H1 (cell line): Measurements from ENCODE around the gene AIRE. TPM values are rescaled to one million over a fixed set of nuclear protein-coding genes. Genes with fewer than 3 reads are reported as not detected.
A peak's percentile ranks its signal among the peaks of the same experiment; 100 is the strongest.

Experiments used
- CTCF ChIA-PET: fragments of 300-600 bp; sonication (Branson Sonifier 250); formaldehyde crosslinking; loops from one replicate; lab custom pipeline; 2021; ENCODE audit not compliant: partially characterized antibody; lab: Charles Lee
- POLR2A ChIA-PET: fragments of 300-600 bp; sonication (Branson Sonifier 250); formaldehyde crosslinking; loops from one replicate; lab custom pipeline; 2021; ENCODE audit warnings: inconsistent platforms; ENCODE audit not compliant: partially characterized antibody; lab: Charles Lee
- DNase-seq, 2 experiments: peaks; one replicate each; pipeline versions ENCODE4 v3.0.0 to v3.0.0-alpha.2; 2010 to 2022; ENCODE audit warnings: low spot score in 2 of 2, low read depth in 1 of 2, mixed read lengths in 1 of 2
- FAIRE-seq: peaks from 2 replicates; lab custom pipeline; 2011; peaks lifted over from hg19 to GRCh38; lab: Jason Lieb, UNC
- H2AFZ ChIP-seq: 2 replicates; pipeline ENCODE4 v1.8.1; 2012; ENCODE audit warnings: low read length, inconsistent platforms
- H2AK5ac ChIP-seq: 2 replicates; pipeline ENCODE4 v1.6.1; 2013; ENCODE audit warnings: low read depth, low read length
- H2BK120ac ChIP-seq: replicated peaks from 2 replicates; pipeline ENCODE3; 2013; ENCODE audit warnings: low read depth, low read length, inconsistent platforms
- H2BK12ac ChIP-seq: 2 replicates; pipeline ENCODE4 v1.6.1; 2013; ENCODE audit warnings: low read depth, low read length
- H2BK15ac ChIP-seq: 2 replicates; pipeline ENCODE4 v1.6.1; 2013; ENCODE audit warnings: low read length
- H2BK20ac ChIP-seq: 2 replicates; pipeline ENCODE4 v1.6.1; 2013; ENCODE audit warnings: low read length
- H2BK5ac ChIP-seq: 2 replicates; pipeline ENCODE4 v1.6.1; 2013; ENCODE audit warnings: low read depth, low read length
- H3K14ac ChIP-seq: 2 replicates; pipeline ENCODE4 v1.6.1; 2013; ENCODE audit warnings: inconsistent platforms; ENCODE audit not compliant: insufficient read length
- H3K18ac ChIP-seq: 2 replicates; pipeline ENCODE4 v1.6.1; 2013; ENCODE audit warnings: low read length; ENCODE audit errors: extremely low read depth
- H3K23ac ChIP-seq: 2 replicates; pipeline ENCODE4 v1.6.1; 2013; ENCODE audit warnings: inconsistent platforms; ENCODE audit not compliant: insufficient read length
- H3K23me2 ChIP-seq: 2 replicates; pipeline ENCODE4 v1.6.1; 2013; ENCODE audit warnings: low read depth, low read length
- H3K27ac ChIP-seq: 2 replicates; pipeline ENCODE4 v1.6.1; 2011; ENCODE audit warnings: low read depth, low read length, inconsistent platforms
- H3K27me3 ChIP-seq, 4 experiments: replicated peaks in 1 of 4; 1 replicate in 1 of 4; 2 replicates in 3 of 4; pipeline versions ENCODE4 v1.6.1 to v1.8.1; 2011 to 2013; ENCODE audit warnings: low read length in 3 of 4, mild to moderate bottlenecking in 3 of 4, inconsistent platforms in 2 of 4, mixed read lengths in 2 of 4, moderate library complexity in 1 of 4; ENCODE audit not compliant: control insufficient read depth in 3 of 4, insufficient read depth in 3 of 4; ENCODE audit errors: extremely low read depth in 1 of 4
- H3K36me3 ChIP-seq, 4 experiments: 2 replicates each; pipeline versions ENCODE4 v1.6.1 to v1.8.1; 2011 to 2013; ENCODE audit warnings: mild to moderate bottlenecking in 4 of 4, low read length in 3 of 4, moderate library complexity in 2 of 4, control low read depth in 1 of 4, inconsistent platforms in 1 of 4; ENCODE audit not compliant: insufficient read depth in 4 of 4, control insufficient read depth in 2 of 4
- H3K4ac ChIP-seq: replicated peaks from 2 replicates; pipeline ENCODE3; 2013; ENCODE audit warnings: low read length, low read depth, mixed read lengths, inconsistent platforms; ENCODE audit not compliant: insufficient read length
- H3K4me1 ChIP-seq, 4 experiments: replicated peaks in 1 of 4; 1 replicate in 1 of 4; 2 replicates in 3 of 4; pipeline versions ENCODE4 v1.6.1 to v1.8.1; 2011 to 2013; ENCODE audit warnings: low read length in 3 of 4, inconsistent platforms in 2 of 4, mixed read lengths in 1 of 4; ENCODE audit not compliant: insufficient read depth in 4 of 4, control insufficient read depth in 3 of 4
- H3K4me2 ChIP-seq, 2 experiments: 2 replicates each; pipeline versions ENCODE4 v1.6.1 to v1.8.1; 2011 to 2013; ENCODE audit warnings: low read depth in 2 of 2, low read length in 2 of 2, control low read depth in 1 of 2, inconsistent platforms in 1 of 2, mild to moderate bottlenecking in 1 of 2; ENCODE audit not compliant: insufficient read depth in 1 of 2
- H3K4me3 ChIP-seq, 4 experiments: fragments of 200-600, 300-600 bp in 1 of 4; sonication (generic), shearing (Covaris generic), sonication (Bioruptor Twin) in 1 of 4; 2 replicates each; pipeline versions ENCODE4 v1.5.1 to v1.8.1; 2011 to 2016; ENCODE audit warnings: low read length in 4 of 4, low read depth in 3 of 4, control low read depth in 2 of 4, inconsistent platforms in 2 of 4, mild to moderate bottlenecking in 2 of 4, mixed read lengths in 1 of 4, moderate library complexity in 1 of 4; ENCODE audit not compliant: insufficient read depth in 2 of 4; ENCODE audit errors: extremely low read depth in 1 of 4
- H3K56ac ChIP-seq: replicated peaks from 2 replicates; pipeline ENCODE3; 2013; ENCODE audit warnings: low read depth, mild to moderate bottlenecking, mixed read lengths, low read length, inconsistent platforms; ENCODE audit not compliant: insufficient read length
- H3K79me1 ChIP-seq: 2 replicates; pipeline ENCODE4 v1.6.1; 2013; ENCODE audit warnings: low read depth, low read length, control low read depth
- H3K79me2 ChIP-seq, 2 experiments: 2 replicates each; pipeline versions ENCODE4 v1.6.1 to v1.8.1; 2012 to 2013; ENCODE audit warnings: low read length in 2 of 2, mild to moderate bottlenecking in 2 of 2, inconsistent platforms in 1 of 2; ENCODE audit not compliant: insufficient read depth in 2 of 2, control insufficient read depth in 1 of 2
- H3K9ac ChIP-seq, 4 experiments: replicated peaks in 1 of 4; 1 replicate in 1 of 4; 2 replicates in 3 of 4; pipeline versions ENCODE4 v1.6.1 to v1.8.1; 2011 to 2013; ENCODE audit warnings: low read depth in 3 of 4, low read length in 3 of 4, control low read depth in 2 of 4, mild to moderate bottlenecking in 2 of 4, moderate library complexity in 2 of 4, inconsistent platforms in 1 of 4; ENCODE audit errors: extremely low read depth in 1 of 4
- H3K9me3 ChIP-seq, 2 experiments: 2 replicates each; pipeline versions ENCODE4 v1.6.1 to v1.8.1; 2012 to 2013; ENCODE audit warnings: mild to moderate bottlenecking in 2 of 2, moderate library complexity in 2 of 2, control low read depth in 1 of 2, inconsistent platforms in 1 of 2, low read depth in 1 of 2, low read length in 1 of 2, mixed read lengths in 1 of 2; ENCODE audit not compliant: insufficient read depth in 2 of 2
- H4K20me1 ChIP-seq, 2 experiments: replicated peaks in 1 of 2; 2 replicates each; pipeline versions ENCODE3 to v1.8.1; 2011 to 2013; ENCODE audit warnings: inconsistent platforms in 2 of 2, low read length in 2 of 2, mild to moderate bottlenecking in 1 of 2; ENCODE audit not compliant: insufficient read depth in 2 of 2, control insufficient read depth in 1 of 2
- H4K5ac ChIP-seq: 2 replicates; pipeline ENCODE4 v1.6.1; 2013; ENCODE audit warnings: low read length, low read depth, mixed read lengths, inconsistent platforms; ENCODE audit not compliant: insufficient read length
- H4K8ac ChIP-seq: 2 replicates; pipeline ENCODE4 v1.8.0; 2013; ENCODE audit warnings: mild to moderate bottlenecking, moderate library complexity, low read length, inconsistent platforms; ENCODE audit not compliant: insufficient read depth; ENCODE audit errors: extremely low read depth
- H4K91ac ChIP-seq: replicated peaks from 2 replicates; pipeline ENCODE3; 2013; ENCODE audit warnings: low read length, mixed read lengths, inconsistent platforms; ENCODE audit not compliant: insufficient read length
- BRCA1 ChIP-seq: IDR thresholded peaks from 2 replicates; pipeline ENCODE4 v1.6.1; 2012; ENCODE audit warnings: low read depth, low read length, improper control_type of control experiment
- CBX8 ChIP-seq: fragments of 300-800, 300-1000 bp; sonication (generic); IDR thresholded peaks from 2 replicates; pipeline ENCODE4 v1.7.1; 2016; ENCODE audit warnings: low read depth, low read length, borderline replicate concordance
- CHD2 ChIP-seq: IDR thresholded peaks from 2 replicates; pipeline ENCODE4 v1.6.1; 2012; ENCODE audit warnings: low read length, improper control_type of control experiment
- CTCF ChIP-seq, 3 experiments: IDR thresholded peaks; 1 replicate in 2 of 3; 2 replicates in 1 of 3; pipeline versions ENCODE4 v1.5.1 to v1.6.1; 2011; ENCODE audit warnings: low read length in 3 of 3, mild to moderate bottlenecking in 3 of 3, inconsistent platforms in 2 of 3, low read depth in 1 of 3, moderate library complexity in 1 of 3; ENCODE audit not compliant: insufficient read depth in 1 of 3; ENCODE audit errors: control extremely low read depth in 1 of 3
- GABPA ChIP-seq: IDR thresholded peaks from 2 replicates; pipeline ENCODE4 v1.6.1; 2011; ENCODE audit warnings: mild to moderate bottlenecking, low read length, moderate library complexity, borderline replicate concordance; ENCODE audit not compliant: insufficient read depth
- KDM1A ChIP-seq: fragments of 200-600, 300-600 bp; sonication (generic); IDR thresholded peaks from 2 replicates; pipeline ENCODE4 v1.7.1; 2016; ENCODE audit warnings: mild to moderate bottlenecking, low read length, borderline replicate concordance
- PHF8 ChIP-seq: fragments of 200-600 bp; sonication (generic); conservative IDR thresholded peaks from 2 replicates; pipeline ENCODE4 v1.7.1; 2012; ENCODE audit warnings: low read depth, mild to moderate bottlenecking, inconsistent platforms, low read length, moderate library complexity
- POLR2AphosphoS5 ChIP-seq: IDR thresholded peaks from 2 replicates; pipeline ENCODE4 v1.6.1; 2011; ENCODE audit warnings: low read depth, low read length
- SIRT6 ChIP-seq: IDR thresholded peaks from one replicate; pipeline ENCODE4 v1.7.1; 2012; ENCODE audit warnings: low read length, inconsistent platforms
- SP1 ChIP-seq: IDR thresholded peaks from 2 replicates; pipeline ENCODE4 v1.6.1; 2011; ENCODE audit warnings: low read depth, low read length
- TAF7 ChIP-seq: optimal IDR thresholded peaks from 2 replicates; pipeline ENCODE3; 2011; ENCODE audit warnings: low read depth, mild to moderate bottlenecking, inconsistent platforms, low read length, moderate library complexity, borderline replicate concordance
- TEAD4 ChIP-seq: IDR thresholded peaks from 2 replicates; pipeline ENCODE4 v1.6.1; 2012; ENCODE audit warnings: low read depth, low read length, inconsistent platforms, mixed read lengths
- WGBS, 2 experiments: shearing (Covaris generic) in 1 of 2; methylation state at CpG; one replicate each; pipeline versions ENCODE4 v1.1.6 to v1.1.7; 2013 to 2015; ENCODE audit warnings: low lambda C conversion rate in 2 of 2, mixed read lengths in 2 of 2, inconsistent platforms in 1 of 2, low coverage in 1 of 2, missing lambda C conversion rate in 1 of 2; ENCODE audit not compliant: insufficient replicate concordance in 2 of 2, insufficient coverage in 1 of 2, insufficient read length in 1 of 2; ENCODE audit errors: extremely low coverage in 1 of 2, missing lambda C conversion rate in 1 of 2; 5-methylcytosine and 5-hydroxymethylcytosine counted together
- polyA plus RNA-seq, 7 experiments: library from polyadenylated mRNA; depleted of rRNA in 3 of 7; stranded (reverse) in 5 of 7; unstranded in 2 of 7; fragments of >200 nt in 5 of 7; fragments of 200-250 nt in 2 of 7; gene quantifications; 1 replicate in 5 of 7; 2 replicates in 1 of 7; 4 replicates in 1 of 7; pipeline versions ENCODE4 v1.2.1 to v1.2.3, GENCODE V29; 2011 to 2013; ENCODE audit warnings: missing spikeins in 2 of 7, mixed read lengths in 2 of 7
- total RNA-seq: library from RNA; stranded (reverse); fragmentation: NEBNext Ultra II Directional; extraction: Animal tissue kit (Norgen Biotek cat#: 25700); gene quantifications from 2 replicates; pipeline ENCODE4 v1.2.1, GENCODE V29; 2021

Gene AIRE
- total and polyA plus RNA-seq, 2 of the 8 experiments (the other 6 are each of a cell fraction or from before 2014, with no cell fraction given) = 0.09 TPM; not detected in 1

- H3K79me2 ChIP-seq = no peaks in the 10 kb centered on the region
- 96% methylated on average over 21 of the region's 22 CpGs; no CpG with 5 or more reads in 1 of the 2 experiments for WGBS, 2 experiments
- TF ChIP-seq POLR2AphosphoS5 (no peak), SP1 (no peak), CBX8 (no peak), TEAD4 (no peak), CTCF (IDR thresholded peaks at IDR 0.05; ENCODE audit: control extremely low read depth in 1 of 3, insufficient read depth in 1 of 3, low read depth in 1 of 3, low read length in 3 of 3) (no peak), GABPA (no peak), SIRT6 (no peak), CHD2 (no peak), TAF7 (no peak), PHF8 (no peak), KDM1A (no peak), BRCA1 (no peak)
These were observed 32.2 kb downstream of the AIRE start for GRCh38 chr21:44317871-44318270.

More at GRCh38 chr21:44317871-44318270, 32.2 kb downstream of the AIRE start:
- H2BK5ac ChIP-seq = peak overlapping the region; percentile 44; the same call in 1 of the 2 replicates
- peaks cover 0 to 9% of the 10 kb centered on the region in 2 experiments for H4K20me1 ChIP-seq
- no peak overlapping the region for H2AFZ ChIP-seq
- H3K23ac ChIP-seq = no peak overlapping the region
- no peak overlapping the region for H4K91ac ChIP-seq
- DNase-seq (no peak), FAIRE-seq (no peak)
- H3K14ac ChIP-seq = no peak overlapping the region
- no peak overlapping the region for H2BK15ac ChIP-seq
- H3K9me3 ChIP-seq = no peaks in the 10 kb centered on the region
- peak overlapping the region; percentile 51; the same call in 1 of the 2 replicates for H4K8ac ChIP-seq
- peaks cover 0 to 28% (median 2%) of the 10 kb centered on the region in 4 experiments; a peak in 5 of 8 replicates for H3K36me3 ChIP-seq
- no peak overlapping the region for H2BK120ac ChIP-seq
- H2AK5ac ChIP-seq = no peak overlapping the region
- H3K27me3 ChIP-seq = no peaks in the 10 kb centered on the region
- no peak overlapping the region for H3K18ac ChIP-seq
- H3K4me2 ChIP-seq = no peak overlapping the region
- H3K9ac ChIP-seq = no peak overlapping the region
- H3K27ac ChIP-seq = no peak overlapping the region
- H2BK20ac ChIP-seq = no peak overlapping the region
- H3K56ac ChIP-seq = no peak overlapping the region
- H3K4me1 ChIP-seq = no peaks in the 10 kb centered on the region
- H3K23me2 ChIP-seq = no peaks in the 10 kb centered on the region
- ChIA-PET CTCF (interaction anchor here (1.3 kb wide), 1 partner anchor 17 kb away, joined by 3 read pairs; no protein-coding TSS in a partner anchor), POLR2A (interaction anchor here (1.5 kb wide), 1 partner anchor 16 kb away, joined by 3 read pairs; no protein-coding TSS in a partner anchor)
- H2BK12ac ChIP-seq = no peak overlapping the region
- H3K4ac ChIP-seq = no peak overlapping the region
- no peak overlapping the region for H3K4me3 ChIP-seq
- no peak overlapping the region for H4K5ac ChIP-seq
- H3K79me1 ChIP-seq = no peaks in the 10 kb centered on the region
